Panc1 (cell line): ENCODE measurements around the gene ISYNA1. TPM values are rescaled to one million over a fixed set of nuclear protein-coding genes. Genes with fewer than 3 reads are reported as not detected.

Experiments
- ATAC-seq: fragments of 200-7000 bp; cut with Tn5 transposase; 2 replicates; pipeline ENCODE4 v1.9.1; 2020; ENCODE audit warnings: mild to moderate bottlenecking, moderate library complexity
- BruUV-seq: library from RNA; stranded (reverse); fragments of 400-500 nt; replicated peaks from 2 replicates; lab custom pipeline; 2021; lab: Mats Ljungman, UMichigan
- CTCF ChIA-PET: fragments of 300-600 bp; sonication (Branson Sonifier 250); formaldehyde crosslinking; loops from one replicate; lab custom pipeline; 2022; ENCODE audit warnings: antibody characterized with exemption; lab: Charles Lee
- POLR2A ChIA-PET: fragments of 300-600 bp; sonication (Branson Sonifier 250); formaldehyde crosslinking; loops from one replicate; lab custom pipeline; 2022; ENCODE audit warnings: antibody characterized with exemption; lab: Charles Lee
- DNase-seq: peaks from one replicate; pipeline ENCODE4 v3.0.0-alpha.2; 2010; ENCODE audit warnings: low read depth, low spot score
- H3K27ac ChIP-seq: 2 replicates; pipeline ENCODE4 v1.5.1; 2011; ENCODE audit warnings: mild to moderate bottlenecking, low read length, inconsistent platforms
- H3K27me3 ChIP-seq: fragments of 200-500 bp; sonication (Bioruptor generic); 2 replicates; pipeline ENCODE4 v1.6.0; 2014; ENCODE audit warnings: low read length, inconsistent platforms; ENCODE audit not compliant: control insufficient read depth, insufficient read depth
- H3K36me3 ChIP-seq: fragments of 200-500 bp; sonication (Bioruptor generic); 2 replicates; pipeline ENCODE4 v1.5.1; 2014; ENCODE audit warnings: inconsistent platforms, mild to moderate bottlenecking, low read length, moderate library complexity; ENCODE audit not compliant: control insufficient read depth, insufficient read depth
- H3K4me1 ChIP-seq: 2 replicates; pipeline ENCODE4 v1.5.1; 2011; ENCODE audit warnings: inconsistent platforms, mild to moderate bottlenecking, low read length, moderate library complexity; ENCODE audit not compliant: control insufficient read depth, insufficient read depth
- H3K4me3 ChIP-seq, 2 experiments: 2 replicates each; pipeline ENCODE4 v1.5.1; 2011 to 2012; ENCODE audit warnings: low read depth in 2 of 2, low read length in 2 of 2, mild to moderate bottlenecking in 2 of 2, inconsistent platforms in 1 of 2, moderate library complexity in 1 of 2
- H3K9me3 ChIP-seq: fragments of 200-500 bp; sonication (Bioruptor generic); 2 replicates; pipeline ENCODE4 v1.5.1; 2014; ENCODE audit warnings: low read depth, mild to moderate bottlenecking, inconsistent platforms, low read length, moderate library complexity; ENCODE audit not compliant: control insufficient read depth, insufficient read depth
- CTCF ChIP-seq: fragments of 450-650 bp; IDR thresholded peaks from 2 replicates; pipeline ENCODE4 v1.5.1; 2017; ENCODE audit warnings: mild to moderate bottlenecking
- POLR2AphosphoS5 ChIP-seq: IDR thresholded peaks from 2 replicates; pipeline ENCODE4 v1.6.1; 2012; ENCODE audit warnings: mild to moderate bottlenecking, low read depth, low read length, moderate library complexity
- REST ChIP-seq, 2 experiments: IDR thresholded peaks; 2 replicates each; pipeline ENCODE4 v1.6.1; 2011 to 2012; ENCODE audit warnings: low read depth in 2 of 2, control low read depth in 1 of 2, low read length in 1 of 2, mild to moderate bottlenecking in 1 of 2, moderate library complexity in 1 of 2; ENCODE audit not compliant: insufficient read depth in 1 of 2
- SIN3A ChIP-seq: IDR thresholded peaks from 2 replicates; pipeline ENCODE4 v1.6.1; 2012; ENCODE audit warnings: low read depth, mild to moderate bottlenecking, low read length, moderate library complexity, borderline replicate concordance; ENCODE audit not compliant: insufficient read depth
- in situ Hi-C: cut with HindIII; loops from 2 replicates; pipeline ENCODE4 v1.10.0; 2016; ENCODE audit warnings: low sequenced_read_pairs, low pct_unique_long_range_greater_than_20kb
- intact Hi-C: fragments of 100-400 bp; cut with micrococcal nuclease; formaldehyde crosslinking; loops from one replicate; pipeline ENCODE4 v1.10.0; 2022; ENCODE audit not compliant: unreplicated experiment
- total RNA-seq: library from RNA; stranded (reverse); gene quantifications from one replicate; pipeline ENCODE4 v1.2.1, GENCODE V29; 2021; ENCODE audit not compliant: unreplicated experiment

The ISYNA1 gene
- total RNA-seq, 1 experiment from 2014 or later, result 351 TPM

GRCh38 chr19:18433735-18434398, 4.1 kb downstream of the ISYNA1 start:
- H3K4me1 ChIP-seq, result peaks cover 37% of the 10 kb centered on the region
- ATAC-seq (peak; percentile 17), DNase-seq (no peak)
- ChIA-PET POLR2A (interaction anchor here (0.5 kb wide), 1 partner anchor 154 kb away, joined by 3 read pairs; no protein-coding TSS in a partner anchor), CTCF (no interaction called here)
- H3K27me3 ChIP-seq, result no peaks in the 10 kb centered on the region
- peak overlapping the region; percentile 60 for H3K27ac ChIP-seq
- intact Hi-C loops, result no loop called here
- no peaks in the 10 kb centered on the region for H3K9me3 ChIP-seq
- no peak overlapping the region for H3K4me3 ChIP-seq
- no peaks in the 10 kb centered on the region for H3K36me3 ChIP-seq
- in situ Hi-C loops, result no loop called here
- BruUV-seq, result TSS peak; percentile 78
- TF ChIP-seq CTCF, result no peak
- peak; percentile 79 for TF ChIP-seq POLR2AphosphoS5
- no peak; the same call in 1 of the 2 replicates for TF ChIP-seq SIN3A
- TF ChIP-seq REST (IDR thresholded peaks at IDR 0.05; ENCODE audit: insufficient read depth in 1 of 2, low read depth in 2 of 2, low read length in 1 of 2), result no peak

- H3K4me1 ChIP-seq, result peaks cover 34% of the 10 kb centered on the region
- no TSS peak for BruUV-seq
- DNase-seq, result no peak
- peak; percentile 19; the same call in 1 of the 2 replicates for TF ChIP-seq SIN3A
- TF ChIP-seq REST (IDR thresholded peaks at IDR 0.05; ENCODE audit: insufficient read depth in 1 of 2, low read depth in 2 of 2, low read length in 1 of 2), result no peak
- TF ChIP-seq POLR2AphosphoS5, result peak; percentile 76
- no peaks in the 10 kb centered on the region for H3K36me3 ChIP-seq
- H3K27me3 ChIP-seq, result no peaks in the 10 kb centered on the region
- H3K9me3 ChIP-seq, result no peaks in the 10 kb centered on the region
- H3K27ac ChIP-seq, result peak overlapping the region; percentile 71
- POLR2A ChIA-PET, result no interaction called here
- no peak overlapping the region; a peak in 1 of 4 replicates for H3K4me3 ChIP-seq
- ATAC-seq, result peak; percentile 1; the same call in 1 of the 2 replicates
- in situ Hi-C loops, result no loop called here
- intact Hi-C loops, result no loop called here
- CTCF ChIA-PET, result no interaction called here
Observed at GRCh38 chr19:18433015-18433691, 4.8 kb downstream of the ISYNA1 start.
